Nephron progenitor cell (in vitro differentiated cells): ENCODE results near the gene EARS2.

Source experiments
- DNase-seq: peaks from one replicate; pipeline ENCODE4 v3.0.0; 2021
- H3K27ac Mint-ChIP-seq: 2 replicates; pipeline ENCODE4 v1.8.0; 2021; ENCODE audit warnings: mild to moderate bottlenecking, moderate library complexity, mixed read lengths
- H3K27me3 Mint-ChIP-seq: 2 replicates; pipeline ENCODE4 v1.8.0; 2021; ENCODE audit warnings: mild to moderate bottlenecking, low read depth, mixed read lengths; ENCODE audit not compliant: poor library complexity
- H3K36me3 Mint-ChIP-seq: 2 replicates; pipeline ENCODE4 v1.8.0; 2021; ENCODE audit warnings: low read depth, mixed read lengths
- H3K4me1 Mint-ChIP-seq: 2 replicates; pipeline ENCODE4 v1.8.0; 2021; ENCODE audit warnings: mixed read lengths
- H3K4me3 Mint-ChIP-seq: 2 replicates; pipeline ENCODE4 v1.8.0; 2021; ENCODE audit warnings: mild to moderate bottlenecking, moderate library complexity, mixed read lengths
- H3K9me3 Mint-ChIP-seq: 2 replicates; pipeline ENCODE4 v1.8.0; 2021; ENCODE audit warnings: mild to moderate bottlenecking, moderate library complexity, mixed read lengths
- CTCF ChIP-seq: fragments of 200-600 bp; sonication (generic); IDR thresholded peaks from 2 replicates; pipeline ENCODE4 v1.5.0; 2021; ENCODE audit warnings: antibody characterized with exemption

EARS2 gene

GRCh38 chr16:23494188-23494587, 63.0 kb downstream of the EARS2 start:
- Mint-ChIP-seq H3K4me1 (peaks cover 14% of the 10 kb centered on the region), H3K4me3 (no peak overlapping the region), H3K27ac (no peak overlapping the region), H3K36me3 (peaks cover 49% of the 10 kb centered on the region), H3K27me3 (no peaks in the 10 kb centered on the region), H3K9me3 (no peaks in the 10 kb centered on the region)
- DNase-seq, result no peak
- no peak for TF ChIP-seq CTCF

- no peak overlapping the region for H3K4me3 Mint-ChIP-seq
- no peaks in the 10 kb centered on the region for H3K9me3 Mint-ChIP-seq
- no peak for TF ChIP-seq CTCF
- peak overlapping the region; percentile 54 for H3K27ac Mint-ChIP-seq
- DNase-seq, result no peak
- H3K36me3 Mint-ChIP-seq, result peaks cover 44% of the 10 kb centered on the region
- H3K4me1 Mint-ChIP-seq, result no peaks in the 10 kb centered on the region
- no peaks in the 10 kb centered on the region for H3K27me3 Mint-ChIP-seq
Observed at GRCh38 chr16:23491490-23492391, 65.4 kb downstream of the EARS2 start.

GRCh38 chr16:23486480-23486879, 70.7 kb downstream of the EARS2 start:
- no peak overlapping the region for H3K4me3 Mint-ChIP-seq
- no peaks in the 10 kb centered on the region for H3K4me1 Mint-ChIP-seq
- H3K27me3 Mint-ChIP-seq, result no peaks in the 10 kb centered on the region
- H3K9me3 Mint-ChIP-seq, result no peaks in the 10 kb centered on the region
- peaks cover 59% of the 10 kb centered on the region for H3K36me3 Mint-ChIP-seq
- DNase-seq, result no peak
- TF ChIP-seq CTCF, result no peak
- peak overlapping the region; percentile 39 for H3K27ac Mint-ChIP-seq

- Mint-ChIP-seq H3K27ac (no peak overlapping the region), H3K4me1 (no peaks in the 10 kb centered on the region), H3K4me3 (no peak overlapping the region), H3K36me3 (peaks cover 53% of the 10 kb centered on the region), H3K9me3 (no peaks in the 10 kb centered on the region), H3K27me3 (no peaks in the 10 kb centered on the region)
- TF ChIP-seq CTCF, result no peak
- no peak for DNase-seq
Observed at GRCh38 chr16:23485841-23486240, 71.3 kb downstream of the EARS2 start.

DNA sequence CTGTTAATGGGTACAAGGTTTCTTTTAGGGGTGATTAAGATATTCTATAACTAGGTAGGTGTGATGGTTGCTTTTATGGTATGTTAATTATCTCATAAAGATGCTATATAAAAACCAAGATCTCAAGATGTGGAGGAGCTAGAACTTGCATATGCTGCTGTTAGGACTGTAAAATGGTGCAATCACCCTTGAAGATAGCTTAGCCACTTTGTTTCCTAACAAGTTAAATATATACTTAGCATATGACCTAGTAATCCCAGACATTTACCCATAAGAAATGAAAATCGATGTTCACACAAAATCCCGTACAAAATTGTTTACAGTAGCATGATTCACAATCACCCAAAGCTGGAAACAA, 71.9 kb downstream of the EARS2 start:
- H3K4me1 Mint-ChIP-seq, result no peaks in the 10 kb centered on the region
- H3K4me3 Mint-ChIP-seq, result no peak overlapping the region
- no peak overlapping the region for H3K27ac Mint-ChIP-seq
- H3K9me3 Mint-ChIP-seq, result no peaks in the 10 kb centered on the region
- H3K27me3 Mint-ChIP-seq, result no peaks in the 10 kb centered on the region
- peaks cover 51% of the 10 kb centered on the region for H3K36me3 Mint-ChIP-seq
- TF ChIP-seq CTCF, result no peak
- no peak for DNase-seq
